ENCODE results near the gene NR5A2.

Gene NR5A2

GRCh38 chr1:200021577-200022238 is 5.8 kb upstream of the NR5A2 start:
- H3K4me1 ChIP-seq = no peaks in the 10 kb centered on the region
- H3K79me2 ChIP-seq = no peaks in the 10 kb centered on the region
- no peaks in the 10 kb centered on the region for H3K36me3 ChIP-seq (ENCODE audit: control insufficient read depth, insufficient read depth, low read length)
- TF ChIP-seq CTCF (IDR thresholded peaks at IDR 0.05) = no peak
- H3K27ac ChIP-seq = no peak overlapping the region
- H3K27me3 ChIP-seq (ENCODE audit: control insufficient read depth, insufficient read depth, low read length) = no peaks in the 10 kb centered on the region
- no peak overlapping the region for H3K4me3 ChIP-seq (ENCODE audit: low read depth, low read length)
- no peak overlapping the region for H2AFZ ChIP-seq
- H3K9ac ChIP-seq = no peak overlapping the region
- H3K4me2 ChIP-seq (ENCODE audit: low read length) = no peak overlapping the region
- no peaks in the 10 kb centered on the region for H3K9me3 ChIP-seq (ENCODE audit: control insufficient read depth, low read length)

- no peaks in the 10 kb centered on the region for H3K27me3 ChIP-seq (ENCODE audit: control insufficient read depth, insufficient read depth, low read length)
- no peak overlapping the region for H3K4me2 ChIP-seq (ENCODE audit: low read length)
- H3K79me2 ChIP-seq = no peaks in the 10 kb centered on the region
- H3K27ac ChIP-seq = no peak overlapping the region
- H3K4me1 ChIP-seq = no peaks in the 10 kb centered on the region
- no peak for TF ChIP-seq CTCF (IDR thresholded peaks at IDR 0.05)
- no peaks in the 10 kb centered on the region for H3K36me3 ChIP-seq (ENCODE audit: control insufficient read depth, insufficient read depth, low read length)
- H2AFZ ChIP-seq = no peak overlapping the region
- H3K4me3 ChIP-seq (ENCODE audit: low read depth, low read length) = no peak overlapping the region
- H3K9me3 ChIP-seq (ENCODE audit: control insufficient read depth, low read length) = no peaks in the 10 kb centered on the region
- no peak overlapping the region for H3K9ac ChIP-seq
Observed at GRCh38 chr1:200022239-200022804, 5.2 kb upstream of the NR5A2 start.

DNA sequence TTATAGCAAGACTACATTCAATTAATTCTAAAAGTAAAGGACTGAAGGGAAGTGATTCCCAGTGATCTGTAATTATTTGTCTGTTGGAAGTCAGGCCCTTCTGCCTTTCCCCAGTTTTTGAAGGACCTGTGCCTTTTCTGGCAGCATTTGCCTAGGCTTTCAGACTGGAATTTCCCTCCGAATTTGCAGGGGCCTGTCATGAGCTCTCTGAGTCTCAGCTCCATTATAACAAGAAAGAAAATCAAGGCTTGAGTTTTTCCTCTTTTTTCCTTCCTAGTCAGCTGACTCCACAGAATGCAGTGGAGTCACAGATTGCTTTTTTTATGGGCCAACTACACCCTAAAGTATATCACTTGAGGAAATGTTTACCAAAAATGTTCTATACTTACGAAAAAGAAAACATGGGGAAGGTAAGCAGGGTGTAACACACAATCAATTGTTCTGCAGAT is 1.1 kb downstream of the NR5A2 start:
- no peak overlapping the region for H3K27ac ChIP-seq
- no peak for TF ChIP-seq CTCF (IDR thresholded peaks at IDR 0.05)
- H3K27me3 ChIP-seq (ENCODE audit: control insufficient read depth, insufficient read depth, low read length) = peaks cover 3% of the 10 kb centered on the region
- no peak overlapping the region for H3K9ac ChIP-seq
- peak overlapping the region; percentile 28 for H3K4me2 ChIP-seq (ENCODE audit: low read length)
- H3K36me3 ChIP-seq (ENCODE audit: control insufficient read depth, insufficient read depth, low read length) = no peaks in the 10 kb centered on the region
- H3K9me3 ChIP-seq (ENCODE audit: control insufficient read depth, low read length) = no peaks in the 10 kb centered on the region
- no peaks in the 10 kb centered on the region for H3K4me1 ChIP-seq
- no peak overlapping the region for H3K4me3 ChIP-seq (ENCODE audit: low read depth, low read length)
- peak overlapping the region; percentile 33 for H2AFZ ChIP-seq
- no peaks in the 10 kb centered on the region for H3K79me2 ChIP-seq

- H3K4me3 ChIP-seq (ENCODE audit: low read depth, low read length) = no peak overlapping the region
- no peaks in the 10 kb centered on the region for H3K36me3 ChIP-seq (ENCODE audit: control insufficient read depth, insufficient read depth, low read length)
- H2AFZ ChIP-seq = peak overlapping the region; percentile 33
- peak overlapping the region; percentile 28 for H3K4me2 ChIP-seq (ENCODE audit: low read length)
- H3K4me1 ChIP-seq = no peaks in the 10 kb centered on the region
- no peaks in the 10 kb centered on the region for H3K9me3 ChIP-seq (ENCODE audit: control insufficient read depth, low read length)
- TF ChIP-seq CTCF (IDR thresholded peaks at IDR 0.05) = no peak
- H3K79me2 ChIP-seq = no peaks in the 10 kb centered on the region
- H3K27ac ChIP-seq = no peak overlapping the region
- peaks cover 3% of the 10 kb centered on the region for H3K27me3 ChIP-seq (ENCODE audit: control insufficient read depth, insufficient read depth, low read length)
- H3K9ac ChIP-seq = no peak overlapping the region
Observed at GRCh38 chr1:200029035-200029821, 1.7 kb downstream of the NR5A2 start.

Measured in parathyroid adenoma (tissue), 2 donors.